Naive thymus-derived CD4-positive, alpha-beta T cell (primary cell): ENCODE results near the gene LAPTM5. TPM values are rescaled to one million over a fixed set of nuclear protein-coding genes. Genes with fewer than 3 reads are reported as not detected.

ENCODE experiments used
- ATAC-seq: fragments of 150-1000 bp; cut with Tn5 transposase; 2 replicates; pipeline ENCODE4 v1.10.0; 2021; ENCODE audit warnings: mild to moderate bottlenecking, moderate library complexity
- CTCF ChIA-PET: fragments of 350-600 bp; sonication (Branson Sonifier 250); formaldehyde crosslinking; loops from one replicate; lab custom pipeline; 2021; ENCODE audit warnings: antibody characterized with exemption; lab: Charles Lee
- POLR2A ChIA-PET: fragments of 350-600 bp; sonication (Branson Sonifier 250); formaldehyde crosslinking; loops from one replicate; lab custom pipeline; 2021; ENCODE audit warnings: antibody characterized with exemption, inconsistent platforms; lab: Charles Lee
- DNase-seq, 9 donors: peaks; one replicate each; pipeline versions ENCODE4 v3.0.0 to v3.0.0-alpha.2; 2020 to 2022; ENCODE audit warnings: mixed read lengths in 1 of 9
- H3K27ac ChIP-seq: one replicate; pipeline ENCODE4 v1.7.0; 2013; ENCODE audit warnings: mild to moderate bottlenecking, low read depth, low read length, moderate library complexity
- H3K27me3 ChIP-seq, 2 donors: one replicate each; pipeline ENCODE4 v1.7.0; 2013; ENCODE audit warnings: low read length in 2 of 2, mild to moderate bottlenecking in 2 of 2, moderate library complexity in 2 of 2; ENCODE audit not compliant: control insufficient read depth in 2 of 2, insufficient read depth in 2 of 2
- H3K36me3 ChIP-seq, 3 experiments: 1 replicate in 2 of 3; 2 replicates in 1 of 3; pipeline ENCODE4 v1.7.0; 2013; ENCODE audit warnings: low read length in 3 of 3, mild to moderate bottlenecking in 3 of 3, moderate library complexity in 1 of 3; ENCODE audit not compliant: insufficient read depth in 3 of 3, control insufficient read depth in 2 of 3
- H3K4me1 ChIP-seq, 2 donors: one replicate each; pipeline ENCODE4 v1.7.0; 2013; ENCODE audit warnings: low read length in 2 of 2, mild to moderate bottlenecking in 2 of 2, moderate library complexity in 1 of 2; ENCODE audit not compliant: control insufficient read depth in 2 of 2, insufficient read depth in 2 of 2
- H3K4me3 ChIP-seq: 2 replicates; pipeline ENCODE4 v1.7.0; 2013; ENCODE audit warnings: mild to moderate bottlenecking, low read length
- H3K9me3 ChIP-seq, 3 experiments: 1 replicate in 2 of 3; 2 replicates in 1 of 3; pipeline ENCODE4 v1.7.0; 2013; ENCODE audit warnings: low read length in 3 of 3; ENCODE audit not compliant: control insufficient read depth in 2 of 3
- H3K27ac Mint-ChIP-seq, 9 donors: one replicate each; pipeline ENCODE4 v1.8.0; 2020 to 2022; ENCODE audit warnings: mixed read lengths in 9 of 9, mild to moderate bottlenecking in 8 of 9, moderate library complexity in 5 of 9, inconsistent platforms in 2 of 9
- H3K27me3 Mint-ChIP-seq, 5 donors: one replicate each; pipeline ENCODE4 v1.8.0; 2021 to 2022; ENCODE audit warnings: mixed read lengths in 5 of 5, mild to moderate bottlenecking in 1 of 5
- H3K36me3 Mint-ChIP-seq, 5 donors: one replicate each; pipeline ENCODE4 v1.8.0; 2020 to 2022; ENCODE audit warnings: mixed read lengths in 5 of 5, mild to moderate bottlenecking in 3 of 5, inconsistent platforms in 1 of 5
- H3K4me1 Mint-ChIP-seq, 7 donors: one replicate each; pipeline ENCODE4 v1.8.0; 2020 to 2022; ENCODE audit warnings: mixed read lengths in 7 of 7, mild to moderate bottlenecking in 3 of 7, inconsistent platforms in 1 of 7
- H3K4me3 Mint-ChIP-seq, 10 donors: one replicate each; pipeline ENCODE4 v1.8.0; 2020 to 2022; ENCODE audit warnings: mild to moderate bottlenecking in 10 of 10, mixed read lengths in 10 of 10, moderate library complexity in 6 of 10, inconsistent platforms in 2 of 10
- H3K9me3 Mint-ChIP-seq, 11 donors: one replicate each; pipeline ENCODE4 v1.8.0; 2020 to 2022; ENCODE audit warnings: mixed read lengths in 11 of 11, mild to moderate bottlenecking in 4 of 11, inconsistent platforms in 1 of 11, moderate library complexity in 1 of 11
- intact Hi-C, 2 donors: fragments of 100-400 bp; cut with micrococcal nuclease; formaldehyde crosslinking; loops; one replicate each; pipeline ENCODE4 v1.15.1; 2023
- polyA plus RNA-seq, 2 donors: library from polyadenylated mRNA; unstranded; fragments of 300-500 nt; fragmentation: Illumina TruSeq; gene quantifications; one replicate each; pipeline ENCODE4 v1.2.3, GENCODE V29; 2021
- total RNA-seq, 6 experiments: library from RNA in 5 of 6; stranded (reverse) in 5 of 6; gene quantifications; 1 replicate in 5 of 6; 2 replicates in 1 of 6; pipeline ENCODE4 v1.2.3 and lab custom pipeline; 2021 to 2026

LAPTM5 gene
- total and polyA plus RNA-seq, 7 experiments from 2014 or later: 464 to 783 (median 575) TPM

GRCh38 chr1:30803562-30803961, 46.0 kb upstream of the LAPTM5 start:
- no peaks in the 10 kb centered on the region for H3K9me3 Mint-ChIP-seq
- intact Hi-C loops: no loop called here
- Histone ChIP-seq H3K27ac (no peak overlapping the region), H3K9me3 (no peaks in the 10 kb centered on the region), H3K4me1 (no peaks in the 10 kb centered on the region), H3K36me3 (no peaks in the 10 kb centered on the region), H3K27me3 (peaks cover 0 to 5% of the 10 kb centered on the region in 2 donors), H3K4me3 (no peak overlapping the region)
- peaks cover 0 to 9% (median 4%) of the 10 kb centered on the region in 7 donors for H3K4me1 Mint-ChIP-seq
- POLR2A ChIA-PET: no interaction called here
- no peak for ATAC-seq
- no peak overlapping the region for H3K27ac Mint-ChIP-seq
- no peak overlapping the region for H3K4me3 Mint-ChIP-seq
- DNase-seq: no peak
- H3K36me3 Mint-ChIP-seq: no peaks in the 10 kb centered on the region
- CTCF ChIA-PET: interaction anchor here (0.6 to 4.9 kb wide), 10 partner anchors 10 to 130 kb away, joined by 3 to 19 read pairs (median 4); no protein-coding TSS in a partner anchor
- H3K27me3 Mint-ChIP-seq: peaks cover 27 to 63% (median 41%) of the 10 kb centered on the region in 5 donors

GRCh38 chr1:30801771-30802198, 44.2 kb upstream of the LAPTM5 start:
- H3K4me1 Mint-ChIP-seq: peaks cover 0 to 9% (median 4%) of the 10 kb centered on the region in 7 donors
- Histone ChIP-seq H3K27ac (no peak overlapping the region), H3K36me3 (no peaks in the 10 kb centered on the region), H3K27me3 (peaks cover 0 to 5% of the 10 kb centered on the region in 2 donors), H3K4me1 (no peaks in the 10 kb centered on the region), H3K4me3 (no peak overlapping the region), H3K9me3 (no peaks in the 10 kb centered on the region)
- intact Hi-C loops: loop anchor here (1.0 kb wide), 5 partner anchors 110 to 748 kb away; no protein-coding TSS in a partner anchor
- peak; percentile 47 to 85 (median 70) for DNase-seq
- H3K4me3 Mint-ChIP-seq: peak overlapping the region in 4 of 10 donors; percentile 25 to 66 (median 42)
- ChIA-PET CTCF (interaction anchor here (0.5 to 4.9 kb wide), 16 partner anchors 8 to 282 kb away, joined by 3 to 19 read pairs (median 3); no protein-coding TSS in a partner anchor), POLR2A (interaction anchor here (0.6 to 2.2 kb wide), 2 partner anchors 11 to 119 kb away, joined by 3 to 9 read pairs; no protein-coding TSS in a partner anchor)
- H3K36me3 Mint-ChIP-seq: no peaks in the 10 kb centered on the region
- H3K9me3 Mint-ChIP-seq: no peaks in the 10 kb centered on the region
- H3K27me3 Mint-ChIP-seq: peaks cover 25 to 48% (median 29%) of the 10 kb centered on the region in 5 donors
- peak; percentile 85 for ATAC-seq
- peak overlapping the region in 1 of 9 donors; percentile 69 for H3K27ac Mint-ChIP-seq

- Histone ChIP-seq H3K4me1 (no peaks in the 10 kb centered on the region), H3K36me3 (no peaks in the 10 kb centered on the region), H3K9me3 (no peaks in the 10 kb centered on the region), H3K27me3 (no peaks in the 10 kb centered on the region), H3K27ac (no peak overlapping the region), H3K4me3 (no peak overlapping the region)
- ChIA-PET CTCF (no interaction called here), POLR2A (no interaction called here)
- H3K36me3 Mint-ChIP-seq: no peaks in the 10 kb centered on the region
- no peak overlapping the region for H3K4me3 Mint-ChIP-seq
- ATAC-seq: no peak
- H3K4me1 Mint-ChIP-seq: peaks cover 0 to 7% (median 4%) of the 10 kb centered on the region in 7 donors
- no peaks in the 10 kb centered on the region for H3K9me3 Mint-ChIP-seq
- intact Hi-C loops: no loop called here
- no peak overlapping the region for H3K27ac Mint-ChIP-seq
- no peak for DNase-seq
- H3K27me3 Mint-ChIP-seq: peaks cover 3 to 23% (median 8%) of the 10 kb centered on the region in 5 donors
Observed at GRCh38 chr1:30799233-30799511, 41.6 kb upstream of the LAPTM5 start.

- no peaks in the 10 kb centered on the region for H3K36me3 ChIP-seq
- ATAC-seq (no peak), DNase-seq (no peak)
- H3K27me3 ChIP-seq: no peaks in the 10 kb centered on the region
- no peak overlapping the region for H3K4me3 Mint-ChIP-seq
- H3K4me1 Mint-ChIP-seq: peaks cover 0 to 7% (median 4%) of the 10 kb centered on the region in 7 donors
- H3K4me1 ChIP-seq: no peaks in the 10 kb centered on the region
- H3K36me3 Mint-ChIP-seq: no peaks in the 10 kb centered on the region
- ChIA-PET CTCF (no interaction called here), POLR2A (no interaction called here)
- intact Hi-C loops: no loop called here
- no peak overlapping the region for H3K4me3 ChIP-seq
- H3K9me3 Mint-ChIP-seq: no peaks in the 10 kb centered on the region
- no peak overlapping the region for H3K27ac ChIP-seq
- H3K27me3 Mint-ChIP-seq: peaks cover 2 to 18% (median 5%) of the 10 kb centered on the region in 5 donors
- H3K27ac Mint-ChIP-seq: no peak overlapping the region
- H3K9me3 ChIP-seq: no peaks in the 10 kb centered on the region
Observed at GRCh38 chr1:30798389-30799232, 41.0 kb upstream of the LAPTM5 start.

GRCh38 chr1:30795026-30795425, 37.5 kb upstream of the LAPTM5 start:
- Histone ChIP-seq H3K27ac (no peak overlapping the region), H3K4me1 (peaks cover 7 to 10% of the 10 kb centered on the region in 2 donors), H3K27me3 (no peaks in the 10 kb centered on the region), H3K36me3 (no peaks in the 10 kb centered on the region), H3K9me3 (no peaks in the 10 kb centered on the region), H3K4me3 (no peak overlapping the region)
- Mint-ChIP-seq H3K27me3 (peaks cover 0 to 18% (median 3%) of the 10 kb centered on the region in 5 donors), H3K27ac (no peak overlapping the region), H3K4me1 (peaks cover 0 to 14% (median 8%) of the 10 kb centered on the region in 7 donors), H3K9me3 (no peaks in the 10 kb centered on the region), H3K36me3 (no peaks in the 10 kb centered on the region), H3K4me3 (no peak overlapping the region)
- CTCF ChIA-PET: no interaction called here
- POLR2A ChIA-PET: no interaction called here
- DNase-seq (no peak), ATAC-seq (no peak)
- intact Hi-C loops: no loop called here

- no peak for ATAC-seq
- CTCF ChIA-PET: interaction anchor here (1.5 kb wide), 1 partner anchor 9 kb away, joined by 5 read pairs; no protein-coding TSS in a partner anchor
- DNase-seq: no peak
- no peaks in the 10 kb centered on the region for H3K36me3 ChIP-seq
- intact Hi-C loops: no loop called here
- H3K9me3 ChIP-seq: no peaks in the 10 kb centered on the region
- H3K4me3 Mint-ChIP-seq: no peak overlapping the region
- peaks cover 0 to 14% (median 10%) of the 10 kb centered on the region in 7 donors for H3K4me1 Mint-ChIP-seq
- H3K9me3 Mint-ChIP-seq: no peaks in the 10 kb centered on the region
- peaks cover 0 to 13% (median 3%) of the 10 kb centered on the region in 5 donors for H3K27me3 Mint-ChIP-seq
- no peak overlapping the region for H3K4me3 ChIP-seq
- POLR2A ChIA-PET: no interaction called here
- no peaks in the 10 kb centered on the region for H3K27me3 ChIP-seq
- H3K4me1 ChIP-seq: peaks cover 7 to 10% of the 10 kb centered on the region in 2 donors
- H3K27ac Mint-ChIP-seq: no peak overlapping the region
- no peaks in the 10 kb centered on the region for H3K36me3 Mint-ChIP-seq
- no peak overlapping the region for H3K27ac ChIP-seq
Observed at GRCh38 chr1:30794260-30794659, 36.7 kb upstream of the LAPTM5 start.
